HG02642 (cell line): ENCODE measurements around the gene KRT82.
"Not testable (repeated sequence)": the region's sequence is repeated elsewhere in the genome, so short reads cannot be mapped to it uniquely, and the experiment has no call there.

Experiments used
- ATAC-seq: cut with Tn5 transposase; IDR thresholded peaks from one replicate; pipeline ENCODE4 v1.9.1; 2021; ENCODE audit warnings: mild to moderate bottlenecking; ENCODE audit not compliant: unreplicated experiment, poor library complexity

Gene KRT82

GRCh38 chr12:52413782-52414345 is 7.7 kb upstream of the KRT82 start:
- no peak for ATAC-seq

- no peak for ATAC-seq
Observed at GRCh38 chr12:52413202-52413601, 7.1 kb upstream of the KRT82 start.

- ATAC-seq, result no peak
Observed at GRCh38 chr12:52411815-52412214, 5.7 kb upstream of the KRT82 start.

GRCh38 chr12:52410589-52411248 is 4.6 kb upstream of the KRT82 start:
- not testable (repeated sequence) for ATAC-seq

- ATAC-seq, result no peak
Observed at GRCh38 chr12:52407918-52408317, 1.8 kb upstream of the KRT82 start.

- ATAC-seq, result no peak
Observed at GRCh38 chr12:52404951-52405350, 1.2 kb downstream of the KRT82 start.

- no peak for ATAC-seq
Observed at GRCh38 chr12:52403561-52403960, 2.6 kb downstream of the KRT82 start.

- no peak for ATAC-seq
Observed at GRCh38 chr12:52402873-52403540, 3.1 kb downstream of the KRT82 start.

- no peak for ATAC-seq
Observed at GRCh38 chr12:52402377-52402776, 3.8 kb downstream of the KRT82 start.

- ATAC-seq, result no peak
Observed at GRCh38 chr12:52401926-52402325, 4.2 kb downstream of the KRT82 start.

- no peak for ATAC-seq
Observed at GRCh38 chr12:52401526-52401925, 4.6 kb downstream of the KRT82 start.

GRCh38 chr12:52400906-52401305 is 5.2 kb downstream of the KRT82 start:
- ATAC-seq, result no peak

- ATAC-seq, result no peak
Observed at GRCh38 chr12:52399756-52400155, 6.4 kb downstream of the KRT82 start.

- no peak for ATAC-seq
Observed at GRCh38 chr12:52398176-52398575, 8.0 kb downstream of the KRT82 start.

GRCh38 chr12:52396656-52397055 is 9.5 kb downstream of the KRT82 start:
- no peak for ATAC-seq

- no peak for ATAC-seq
Observed at GRCh38 chr12:52395761-52396434, 10.2 kb downstream of the KRT82 start.

GRCh38 chr12:52394836-52395405 is 11.2 kb downstream of the KRT82 start:
- ATAC-seq, result no peak

- no peak for ATAC-seq
Observed at GRCh38 chr12:52392465-52393007, 13.6 kb downstream of the KRT82 start.

- ATAC-seq, result no peak
Observed at GRCh38 chr12:52391618-52392002, 14.5 kb downstream of the KRT82 start.

- no peak for ATAC-seq
Observed at GRCh38 chr12:52390739-52391617, 15.2 kb downstream of the KRT82 start.
